Measurements from ENCODE around the gene TTC7B.

The TTC7B gene

GRCh38 chr14:90722590-90722989, 93.6 kb downstream of the TTC7B start:
- Histone ChIP-seq H3K27me3 (ENCODE audit: insufficient read depth, poor library complexity, severe bottlenecking) (no peaks in the 10 kb centered on the region), H3K27ac (replicated peaks) (no peak overlapping the region), H3K4me3 (replicated peaks; ENCODE audit: insufficient read depth, low read length) (no peak overlapping the region)
- TF ChIP-seq REST (IDR thresholded peaks at IDR 0.05; ENCODE audit: insufficient replicate concordance, low read depth) (no peak), GABPA (IDR thresholded peaks at IDR 0.05; ENCODE audit: low read depth) (no peak), SPI1 (IDR thresholded peaks at IDR 0.05; ENCODE audit: borderline replicate concordance, low read depth) (peak; percentile 89)
- peak; percentile 6 to 68 for DNase-seq (ENCODE audit: low read depth in 1 of 2, low spot score in 1 of 2)

- H3K4me3 ChIP-seq (replicated peaks; ENCODE audit: insufficient read depth, low read length) = no peak overlapping the region
- TF ChIP-seq SPI1 (IDR thresholded peaks at IDR 0.05; ENCODE audit: borderline replicate concordance, low read depth) (no peak), CTCF (IDR thresholded peaks at IDR 0.05; ENCODE audit: insufficient read depth, low read length) (no peak), POLR2AphosphoS5 (IDR thresholded peaks at IDR 0.05; ENCODE audit: low read depth) (no peak), GABPA (IDR thresholded peaks at IDR 0.05; ENCODE audit: low read depth) (no peak), REST (IDR thresholded peaks at IDR 0.05; ENCODE audit: insufficient replicate concordance, low read depth) (no peak)
- no peaks in the 10 kb centered on the region for H3K27me3 ChIP-seq (ENCODE audit: insufficient read depth, poor library complexity, severe bottlenecking)
- no peak for DNase-seq (ENCODE audit: low read depth in 1 of 2, low spot score in 1 of 2)
- H3K27ac ChIP-seq (replicated peaks) = no peak overlapping the region
These were observed 94.5 kb downstream of the TTC7B start for GRCh38 chr14:90721619-90722305.

DNA sequence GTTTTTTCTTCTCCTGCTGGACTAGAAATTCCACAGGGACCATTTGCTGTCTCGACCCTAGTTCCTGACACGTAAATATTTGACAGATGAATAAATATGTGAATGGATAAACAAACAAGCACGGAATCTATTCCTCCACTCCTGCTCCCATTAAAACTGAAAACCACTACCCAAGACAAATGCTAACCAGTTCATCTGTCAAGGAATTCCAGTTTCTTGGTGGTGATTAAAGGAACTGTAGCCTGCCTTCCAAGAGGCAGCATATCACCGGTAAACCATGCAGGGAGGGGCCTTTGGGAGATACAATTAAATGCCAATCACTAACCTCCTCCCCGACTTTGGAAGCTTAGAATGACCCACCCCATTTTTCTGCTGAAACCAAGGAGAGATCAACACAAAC, 95.4 kb downstream of the TTC7B start:
- H3K4me3 ChIP-seq (replicated peaks; ENCODE audit: insufficient read depth, low read length) = no peak overlapping the region
- H3K27ac ChIP-seq (replicated peaks) = no peak overlapping the region
- DNase-seq (ENCODE audit: low read depth in 1 of 2, low spot score in 1 of 2) = no peak
- TF ChIP-seq GABPA (IDR thresholded peaks at IDR 0.05; ENCODE audit: low read depth) = no peak
- TF ChIP-seq REST (IDR thresholded peaks at IDR 0.05; ENCODE audit: insufficient replicate concordance, low read depth) = no peak
- no peak for TF ChIP-seq POLR2AphosphoS5 (IDR thresholded peaks at IDR 0.05; ENCODE audit: low read depth)
- TF ChIP-seq SPI1 (IDR thresholded peaks at IDR 0.05; ENCODE audit: borderline replicate concordance, low read depth) = no peak
- TF ChIP-seq CTCF (IDR thresholded peaks at IDR 0.05; ENCODE audit: insufficient read depth, low read length) = no peak
- no peaks in the 10 kb centered on the region for H3K27me3 ChIP-seq (ENCODE audit: insufficient read depth, poor library complexity, severe bottlenecking)

All from HL-60 (cell line).